OCI-LY1 (cell line): ENCODE measurements around the gene TLE3.

Source experiments
- H2AFZ ChIP-seq: fragments of 200-600 bp; sonication (generic), shearing (Covaris generic); 2 replicates; pipeline ENCODE4 v1.6.0; 2014; ENCODE audit warnings: antibody characterized with exemption, mild to moderate bottlenecking, low read length
- H3F3A ChIP-seq: fragments of 200-600 bp; sonication (generic), shearing (Covaris generic); 2 replicates; pipeline ENCODE4 v1.6.0; 2014; ENCODE audit warnings: mild to moderate bottlenecking, antibody characterized with exemption, low read length, moderate library complexity; ENCODE audit not compliant: insufficient read depth
- H3K27ac ChIP-seq: fragments of 200-600 bp; sonication (generic); 2 replicates; pipeline ENCODE4 v1.5.1; 2014; ENCODE audit warnings: low read length, mixed run types, mild to moderate bottlenecking, low read depth; ENCODE audit not compliant: poor library complexity, severe bottlenecking
- H3K27me3 ChIP-seq: fragments of 200-600 bp; sonication (generic); 2 replicates; pipeline ENCODE4 v1.6.0; 2014; ENCODE audit warnings: antibody characterized with exemption, mild to moderate bottlenecking, low read length, moderate library complexity; ENCODE audit not compliant: insufficient read depth
- H3K36me3 ChIP-seq: fragments of 200-600 bp; sonication (generic); 2 replicates; pipeline ENCODE4 v1.6.1; 2014; ENCODE audit warnings: mild to moderate bottlenecking, antibody characterized with exemption, low read length, moderate library complexity, mixed read lengths; ENCODE audit not compliant: insufficient read depth
- H3K4me1 ChIP-seq: fragments of 200-600 bp; sonication (generic); 2 replicates; pipeline ENCODE4 v1.5.1; 2014; ENCODE audit warnings: mild to moderate bottlenecking, low read length, moderate library complexity; ENCODE audit not compliant: insufficient read depth, severe bottlenecking
- H3K4me2 ChIP-seq: fragments of 200-600 bp; sonication (generic), shearing (Covaris generic); 2 replicates; pipeline ENCODE4 v1.6.1; 2014; ENCODE audit warnings: low read length
- H3K4me3 ChIP-seq: fragments of 200-600 bp; sonication (generic); 2 replicates; pipeline ENCODE4 v1.5.1; 2014; ENCODE audit warnings: low read length, low read depth, mild to moderate bottlenecking, mixed read lengths; ENCODE audit not compliant: poor library complexity, severe bottlenecking
- H3K79me2 ChIP-seq: fragments of 200-600 bp; shearing (Covaris generic); 2 replicates; pipeline ENCODE4 v1.6.1; 2016; ENCODE audit warnings: mixed run types, low read length, mixed read lengths; ENCODE audit not compliant: insufficient read depth
- H3K9ac ChIP-seq: fragments of 200-600 bp; sonication (generic), shearing (Covaris generic); 2 replicates; pipeline ENCODE4 v1.6.1; 2014; ENCODE audit warnings: mild to moderate bottlenecking, low read length, mixed read lengths
- H3K9me2 ChIP-seq: fragments of 200-600 bp; sonication (generic), shearing (Covaris generic); 2 replicates; pipeline ENCODE4 v1.6.1; 2014; ENCODE audit warnings: low read depth, mild to moderate bottlenecking, low read length, mixed read lengths
- H3K9me3 ChIP-seq: fragments of 200-600 bp; shearing (Covaris generic); 2 replicates; pipeline ENCODE4 v1.6.1; 2014; ENCODE audit warnings: low read length, mixed read lengths
- H4K20me1 ChIP-seq: fragments of 200-600 bp; sonication (generic), shearing (Covaris generic); 2 replicates; pipeline ENCODE4 v1.6.0; 2016; ENCODE audit warnings: mild to moderate bottlenecking, low read length; ENCODE audit not compliant: insufficient read depth
- CTCF ChIP-seq: fragments of 200-600 bp; sonication (generic), shearing (Covaris generic); IDR thresholded peaks from 2 replicates; pipeline ENCODE4 v1.5.1; 2017; ENCODE audit warnings: mild to moderate bottlenecking, antibody characterized with exemption, low read length, moderate library complexity, mixed read lengths
- EZH2 ChIP-seq: fragments of 200-600 bp; sonication (generic), shearing (Covaris generic); IDR thresholded peaks from 2 replicates; pipeline ENCODE4 v1.8.0; 2017; ENCODE audit warnings: borderline replicate concordance, mixed run types, mild to moderate bottlenecking, antibody characterized with exemption, low read length, moderate library complexity, mixed read lengths

TLE3 gene

GRCh38 chr15:70032509-70032908 is 65.2 kb downstream of the TLE3 start:
- Histone ChIP-seq H3K9me2 (no peaks in the 10 kb centered on the region), H3K27ac (no peak overlapping the region), H3F3A (no peaks in the 10 kb centered on the region), H2AFZ (no peak overlapping the region), H3K9me3 (no peaks in the 10 kb centered on the region), H3K36me3 (no peaks in the 10 kb centered on the region), H3K79me2 (no peaks in the 10 kb centered on the region), H3K9ac (no peak overlapping the region), H3K4me2 (no peak overlapping the region), H4K20me1 (no peaks in the 10 kb centered on the region), H3K4me3 (no peak overlapping the region), H3K4me1 (peaks cover 29% of the 10 kb centered on the region), H3K27me3 (0 out of 2 replicates have a peak, but pooled peaks cover 6% of the 10 kb centered on the region)
- TF ChIP-seq EZH2 (no peak), CTCF (no peak)

GRCh38 chr15:70031713-70032112 is 66.0 kb downstream of the TLE3 start:
- H3K27me3 ChIP-seq = 0 out of 2 replicates have a peak, but pooled peaks cover 6% of the 10 kb centered on the region
- H3K4me2 ChIP-seq = no peak overlapping the region
- H3K9me2 ChIP-seq = no peaks in the 10 kb centered on the region
- H3K79me2 ChIP-seq = no peaks in the 10 kb centered on the region
- no peak for TF ChIP-seq EZH2
- H3F3A ChIP-seq = no peaks in the 10 kb centered on the region
- no peak overlapping the region for H3K9ac ChIP-seq
- H3K4me3 ChIP-seq = no peak overlapping the region
- H4K20me1 ChIP-seq = no peaks in the 10 kb centered on the region
- no peak overlapping the region for H2AFZ ChIP-seq
- no peaks in the 10 kb centered on the region for H3K9me3 ChIP-seq
- H3K4me1 ChIP-seq = peaks cover 21% of the 10 kb centered on the region
- no peaks in the 10 kb centered on the region for H3K36me3 ChIP-seq
- no peak overlapping the region for H3K27ac ChIP-seq

- no peaks in the 10 kb centered on the region for H3F3A ChIP-seq
- no peak overlapping the region for H3K9ac ChIP-seq
- H3K9me3 ChIP-seq = no peaks in the 10 kb centered on the region
- H3K9me2 ChIP-seq = no peaks in the 10 kb centered on the region
- H3K4me2 ChIP-seq = no peak overlapping the region
- H4K20me1 ChIP-seq = no peaks in the 10 kb centered on the region
- H3K4me3 ChIP-seq = no peak overlapping the region
- 0 out of 2 replicates have a peak, but pooled peaks cover 6% of the 10 kb centered on the region for H3K27me3 ChIP-seq
- no peak for TF ChIP-seq CTCF
- no peak for TF ChIP-seq EZH2
- H3K4me1 ChIP-seq = peaks cover 16% of the 10 kb centered on the region
- H3K36me3 ChIP-seq = no peaks in the 10 kb centered on the region
- no peak overlapping the region for H2AFZ ChIP-seq
- H3K79me2 ChIP-seq = no peaks in the 10 kb centered on the region
- H3K27ac ChIP-seq = no peak overlapping the region
Observed at GRCh38 chr15:70031261-70031660, 66.5 kb downstream of the TLE3 start.

GRCh38 chr15:70030851-70031250 is 66.9 kb downstream of the TLE3 start:
- Histone ChIP-seq H3K4me3 (no peak overlapping the region), H3F3A (no peaks in the 10 kb centered on the region), H3K27me3 (0 out of 2 replicates have a peak, but pooled peaks cover 6% of the 10 kb centered on the region), H3K4me2 (no peak overlapping the region), H4K20me1 (no peaks in the 10 kb centered on the region), H2AFZ (no peak overlapping the region), H3K9me3 (no peaks in the 10 kb centered on the region), H3K27ac (no peak overlapping the region), H3K9ac (no peak overlapping the region), H3K36me3 (no peaks in the 10 kb centered on the region), H3K79me2 (no peaks in the 10 kb centered on the region), H3K9me2 (no peaks in the 10 kb centered on the region), H3K4me1 (peaks cover 12% of the 10 kb centered on the region)
- TF ChIP-seq EZH2 = no peak
- no peak for TF ChIP-seq CTCF
